OCI-LY3 (cell line): ENCODE measurements around the gene ARHGEF4.

Source experiments
- H2AFZ ChIP-seq: fragments of 200-600, 300-600 bp; shearing (Covaris generic); 2 replicates; pipeline ENCODE4 v1.6.0; 2014; ENCODE audit warnings: antibody characterized with exemption, low read depth, low read length
- H3K27ac ChIP-seq: fragments of 200-600, 300-600 bp; sonication (generic); 2 replicates; pipeline ENCODE4 v1.5.1; 2014; ENCODE audit warnings: mild to moderate bottlenecking, low read length, moderate library complexity, mixed read lengths
- H3K27me3 ChIP-seq: fragments of 200-600, 300-600 bp; sonication (generic); 2 replicates; pipeline ENCODE4 v1.6.1; 2014; ENCODE audit warnings: low read depth, low read length, mixed read lengths
- H3K36me3 ChIP-seq: fragments of 200-600, 300-600 bp; sonication (generic); replicated peaks from 2 replicates; pipeline ENCODE3; 2014; ENCODE audit warnings: low read depth, low read length, mixed read lengths
- H3K4me1 ChIP-seq: fragments of 300-600, 200-600 bp; sonication (generic); 2 replicates; pipeline ENCODE4 v1.6.1; 2014; ENCODE audit warnings: low read length, mixed read lengths
- H3K4me2 ChIP-seq: fragments of 200-600, 300-600 bp; sonication (generic); 2 replicates; pipeline ENCODE4 v1.6.1; 2014; ENCODE audit warnings: low read length, mixed read lengths
- H3K4me3 ChIP-seq: fragments of 300-600, 200-600 bp; sonication (generic); 2 replicates; pipeline ENCODE4 v1.5.1; 2014; ENCODE audit warnings: antibody characterized with exemption, mild to moderate bottlenecking, low read length, moderate library complexity
- H3K79me2 ChIP-seq: fragments of 300-600, 200-600 bp; shearing (Covaris generic); 2 replicates; pipeline ENCODE4 v1.6.1; 2014; ENCODE audit warnings: mild to moderate bottlenecking, low read length, mixed read lengths
- H3K9ac ChIP-seq: fragments of 300-600, 200-600 bp; shearing (Covaris generic); 2 replicates; pipeline ENCODE4 v1.6.0; 2014; ENCODE audit warnings: mild to moderate bottlenecking, low read length, moderate library complexity
- H3K9me3 ChIP-seq: fragments of 200-600, 300-600 bp; shearing (Covaris generic); 2 replicates; pipeline ENCODE4 v1.6.1; 2014; ENCODE audit warnings: low read length, mixed read lengths; ENCODE audit not compliant: insufficient read depth
- H4K20me1 ChIP-seq: fragments of 200-600, 300-600 bp; sonication (generic); 2 replicates; pipeline ENCODE4 v1.6.1; 2016; ENCODE audit warnings: low read length, mixed read lengths; ENCODE audit not compliant: insufficient read depth
- CTCF ChIP-seq: fragments of 200-600, 300-600 bp; sonication (generic); IDR thresholded peaks from 2 replicates; pipeline ENCODE4 v1.5.1; 2014; ENCODE audit warnings: antibody characterized with exemption, low read length, low read depth
- EZH2phosphoT487 ChIP-seq: fragments of 200-600 bp; shearing (Covaris generic); IDR thresholded peaks from 2 replicates; pipeline ENCODE4 v1.6.1; 2018; ENCODE audit warnings: antibody characterized with exemption, mixed run types, low read depth

ARHGEF4 gene

DNA sequence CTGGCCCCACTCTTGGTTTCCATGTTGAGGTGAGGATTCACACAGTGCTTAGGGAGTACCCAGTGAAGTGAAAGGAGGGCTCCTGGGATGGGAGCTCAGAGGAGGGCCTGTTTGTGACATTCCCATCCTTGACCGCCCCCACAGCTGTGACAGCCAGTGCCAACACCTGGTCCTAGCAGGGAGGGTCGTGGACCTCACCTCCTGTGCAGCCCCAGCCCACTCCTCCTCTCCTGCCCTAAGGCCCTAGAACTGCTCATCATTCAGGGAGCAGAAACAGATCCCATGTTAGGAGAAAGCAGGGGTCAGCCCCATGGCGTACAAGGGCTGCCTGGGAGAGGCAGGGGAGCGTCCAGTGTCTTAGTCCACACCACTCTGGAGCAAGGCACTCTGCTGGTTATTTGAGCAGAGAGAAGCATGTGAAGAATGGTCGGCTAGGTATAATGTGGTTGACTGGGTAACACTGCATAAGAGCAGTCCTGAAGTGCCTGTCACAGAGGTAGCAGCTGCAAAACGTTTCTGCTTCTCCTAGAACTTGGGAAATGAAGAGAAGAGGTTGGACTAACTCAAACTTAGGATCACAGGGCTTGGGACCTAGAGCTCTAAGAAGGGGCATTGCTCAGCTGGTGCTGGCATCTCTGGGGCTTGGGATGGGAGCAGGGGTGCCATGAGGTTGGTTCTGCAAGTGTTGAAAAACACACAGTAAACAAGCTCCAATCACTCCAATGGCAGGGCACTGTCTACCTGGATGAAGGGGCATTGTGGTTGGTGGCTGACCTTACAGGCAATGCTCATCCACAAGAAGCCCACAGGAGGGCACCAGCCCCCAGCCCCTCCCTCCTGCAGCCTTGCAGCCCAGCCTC is 200.9 kb downstream of the ARHGEF4 start:
- Histone ChIP-seq H3K4me1 (no peaks in the 10 kb centered on the region), H4K20me1 (no peaks in the 10 kb centered on the region), H3K4me3 (no peak overlapping the region), H3K79me2 (no peaks in the 10 kb centered on the region), H3K4me2 (no peak overlapping the region), H3K9ac (no peak overlapping the region), H3K27me3 (no peaks in the 10 kb centered on the region), H3K36me3 (no peaks in the 10 kb centered on the region), H2AFZ (no peak overlapping the region), H3K27ac (no peak overlapping the region), H3K9me3 (no peaks in the 10 kb centered on the region)
- TF ChIP-seq CTCF, result no peak
- TF ChIP-seq EZH2phosphoT487, result no peak

DNA sequence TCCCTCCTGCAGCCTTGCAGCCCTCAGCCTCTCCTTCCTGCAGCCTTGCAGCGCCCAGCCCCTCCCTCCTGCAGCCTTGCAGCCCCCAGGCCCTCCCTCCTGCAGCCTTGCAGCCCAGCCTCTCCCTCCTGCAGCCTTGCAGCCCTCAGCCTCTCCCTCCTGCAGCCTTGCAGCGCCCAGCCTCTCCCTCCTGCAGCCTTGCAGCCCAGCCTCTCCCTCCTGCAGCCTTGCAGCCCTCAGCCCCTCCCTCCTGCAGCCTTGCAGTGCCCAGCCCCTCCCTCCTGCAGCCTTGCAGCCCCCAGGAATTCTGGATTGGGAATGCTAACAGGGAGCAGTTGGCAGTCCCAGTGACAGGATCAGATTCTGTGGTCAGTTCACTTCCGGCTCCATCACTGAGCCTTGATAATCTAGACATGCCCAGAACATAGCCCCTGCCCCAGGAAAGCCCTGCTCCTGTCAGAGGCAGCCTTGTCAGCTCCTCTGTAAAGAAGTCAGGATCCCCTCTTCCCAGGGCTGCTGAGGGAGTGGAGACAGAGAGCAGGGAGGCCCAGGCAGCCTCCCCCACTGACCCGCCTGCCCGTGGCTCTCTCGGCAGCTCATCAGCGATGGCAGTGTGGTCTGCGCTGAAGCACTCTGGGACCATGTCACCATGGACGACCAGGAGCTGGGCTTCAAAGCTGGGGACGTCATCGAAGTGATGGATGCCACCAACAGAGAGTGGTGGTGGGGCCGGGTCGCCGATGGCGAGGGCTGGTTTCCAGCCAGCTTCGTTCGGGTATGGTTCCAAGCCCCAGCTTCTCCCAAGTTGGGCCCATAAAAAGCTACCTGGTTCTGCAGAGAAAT is 201.8 kb downstream of the ARHGEF4 start:
- Histone ChIP-seq H4K20me1 (no peaks in the 10 kb centered on the region), H2AFZ (no peak overlapping the region), H3K36me3 (no peaks in the 10 kb centered on the region), H3K79me2 (no peaks in the 10 kb centered on the region), H3K4me3 (no peak overlapping the region), H3K9ac (no peak overlapping the region), H3K4me1 (no peaks in the 10 kb centered on the region), H3K4me2 (no peak overlapping the region), H3K9me3 (no peaks in the 10 kb centered on the region), H3K27me3 (no peaks in the 10 kb centered on the region), H3K27ac (no peak overlapping the region)
- TF ChIP-seq CTCF (no peak), EZH2phosphoT487 (no peak)

DNA sequence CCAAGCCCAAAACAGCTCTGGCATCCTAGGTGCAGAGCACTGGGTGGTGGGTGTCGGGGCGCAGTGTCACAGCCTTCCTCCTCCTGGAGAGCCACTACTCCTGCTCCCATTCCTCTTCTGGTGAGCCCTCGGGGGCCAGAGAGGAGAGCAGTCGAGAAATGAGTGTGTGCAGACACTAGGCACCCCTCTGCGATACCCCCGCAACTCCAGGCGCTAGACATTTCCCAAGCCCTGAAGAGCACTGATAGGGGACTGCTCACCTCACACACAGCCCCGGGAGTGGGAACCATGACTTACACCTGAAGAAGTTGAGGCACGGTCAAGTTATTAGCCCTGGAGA is 202.4 kb downstream of the ARHGEF4 start:
- Histone ChIP-seq H3K36me3 (no peaks in the 10 kb centered on the region), H3K27ac (no peak overlapping the region), H2AFZ (no peak overlapping the region), H3K4me2 (no peak overlapping the region), H3K79me2 (no peaks in the 10 kb centered on the region), H3K4me3 (no peak overlapping the region), H3K27me3 (no peaks in the 10 kb centered on the region), H3K4me1 (no peaks in the 10 kb centered on the region), H3K9ac (no peak overlapping the region), H4K20me1 (no peaks in the 10 kb centered on the region), H3K9me3 (no peaks in the 10 kb centered on the region)
- TF ChIP-seq EZH2phosphoT487 (no peak), CTCF (no peak)

DNA sequence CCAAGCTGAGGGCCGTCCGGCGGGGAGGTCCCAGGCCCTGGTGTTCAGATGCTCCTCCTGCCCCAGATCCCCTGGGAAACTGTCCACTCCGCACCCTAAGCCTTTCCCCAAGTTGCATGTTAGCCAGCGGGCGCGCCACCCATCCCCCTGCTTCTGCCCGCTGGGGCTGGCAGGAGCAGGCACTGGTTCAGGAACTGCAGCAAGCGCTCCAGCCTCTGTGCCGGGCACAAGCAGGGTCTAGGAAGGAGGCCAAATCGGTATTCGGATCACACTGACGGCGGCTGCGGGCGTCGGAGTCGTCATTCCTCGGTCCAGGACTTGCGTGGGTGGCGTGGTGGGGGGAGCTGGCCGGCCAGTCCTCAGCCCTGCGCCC is 202.8 kb downstream of the ARHGEF4 start:
- Histone ChIP-seq H3K4me3 (no peak overlapping the region), H3K9ac (no peak overlapping the region), H2AFZ (no peak overlapping the region), H3K36me3 (no peaks in the 10 kb centered on the region), H3K27me3 (no peaks in the 10 kb centered on the region), H3K4me1 (no peaks in the 10 kb centered on the region), H3K9me3 (no peaks in the 10 kb centered on the region), H3K27ac (no peak overlapping the region), H3K79me2 (no peaks in the 10 kb centered on the region), H3K4me2 (no peak overlapping the region), H4K20me1 (no peaks in the 10 kb centered on the region)
- TF ChIP-seq CTCF (no peak), EZH2phosphoT487 (no peak)
